ENCODE results near the gene UBA52. TPM values are rescaled to one million over a fixed set of nuclear protein-coding genes. Genes with fewer than 3 reads are reported as not detected.

The UBA52 gene
- total and polyA plus RNA-seq, 2 of the 13 experiments (the other 11 are each of a cell fraction or from before 2014, with no cell fraction given), result 959 to 1,782 TPM

DNA sequence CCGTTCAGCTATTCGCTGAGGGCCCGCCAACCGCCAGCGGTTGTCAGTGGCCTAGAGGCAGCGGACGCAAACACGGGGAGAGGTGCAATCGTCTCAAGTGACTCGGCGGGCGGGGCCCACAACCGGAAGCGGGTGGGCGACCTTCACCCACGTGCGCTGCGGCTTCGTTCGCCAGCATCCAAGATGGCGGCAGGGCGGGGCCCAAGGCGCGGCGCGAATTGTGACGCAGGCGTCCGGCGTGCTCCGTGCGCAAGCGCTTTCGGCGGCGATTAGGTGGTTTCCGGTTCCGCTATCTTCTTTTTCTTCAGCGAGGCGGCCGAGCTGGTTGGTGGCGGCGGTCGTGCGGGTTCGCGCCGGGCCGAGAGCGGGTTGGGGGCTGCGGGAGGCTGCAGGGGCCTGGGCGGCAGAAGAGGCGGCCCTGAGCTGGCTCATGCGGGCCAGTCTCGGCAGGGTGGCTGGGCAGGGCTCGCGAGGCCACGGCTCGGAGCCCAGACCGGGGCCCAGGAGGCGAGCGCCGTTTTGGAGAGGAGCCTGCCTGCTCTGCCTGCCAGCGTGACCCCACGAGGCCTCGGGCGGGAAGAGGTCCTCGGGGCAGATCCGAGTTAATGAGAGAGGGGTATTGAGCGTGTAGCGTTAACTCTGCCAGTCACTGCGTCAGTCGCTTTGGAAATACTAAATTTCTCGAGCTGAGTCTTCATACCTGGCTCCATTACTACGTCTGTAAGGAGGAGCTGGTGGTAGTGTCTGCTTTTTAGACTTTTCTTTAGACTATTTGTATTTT is at the start of gene UBA52 (continued):
- 0 out of 2 replicates have a peak, but pooled peaks have one; percentile 45 for TF ChIP-seq ZSCAN5A (CRISPR knock-in tag; IDR thresholded peaks at IDR 0.05; ENCODE audit: borderline replicate concordance)
- TF ChIP-seq MAX (IDR thresholded peaks at IDR 0.05), result peak; percentile 100
- peak; percentile 1; the same call in 1 of the 2 replicates for TF ChIP-seq ZNF232 (CRISPR knock-in tag; IDR thresholded peaks at IDR 0.05; ENCODE audit: borderline replicate concordance)
- TF ChIP-seq SIX4 (CRISPR knock-in tag; IDR thresholded peaks at IDR 0.05), result peak; percentile 95
- peak; percentile 78; the same call in 1 of the 2 replicates for TF ChIP-seq ZNF343 (CRISPR knock-in tag; IDR thresholded peaks at IDR 0.05)
- TF ChIP-seq LRRFIP1 (CRISPR knock-in tag; conservative IDR thresholded peaks at IDR 0.05), result no peak
- no peak; the same call in none of the 2 replicates for TF ChIP-seq ZNF263 (CRISPR knock-in tag; IDR thresholded peaks at IDR 0.05)
- no peak; the same call in 1 of the 2 replicates for TF ChIP-seq ZNF281 (CRISPR knock-in tag; IDR thresholded peaks at IDR 0.05; ENCODE audit: borderline replicate concordance)
- no peak for TF ChIP-seq ZNF354B (CRISPR knock-in tag; IDR thresholded peaks at IDR 0.05)
- no peak; the same call in 1 of the 2 replicates for TF ChIP-seq ZFP36L1 (CRISPR knock-in tag; IDR thresholded peaks at IDR 0.05)
- TF ChIP-seq SKI (IDR thresholded peaks at IDR 0.05; ENCODE audit: partially characterized antibody), result no peak
- TF ChIP-seq ZBTB8A (CRISPR knock-in tag; IDR thresholded peaks at IDR 0.05; ENCODE audit: borderline replicate concordance, low read depth), result no peak
- TF ChIP-seq EED (CRISPR knock-in tag; IDR thresholded peaks at IDR 0.05), result peak; percentile 86; the same call in 1 of the 2 replicates
- peak in 1 of 2 experiments; percentile 98; a peak in 2 of 4 replicates for TF ChIP-seq KLF16 (CRISPR knock-in tag; IDR thresholded peaks at IDR 0.05)
- no peak for TF ChIP-seq ZNF260 (CRISPR knock-in tag; IDR thresholded peaks at IDR 0.05; ENCODE audit: borderline replicate concordance, low read depth)
- TF ChIP-seq PHB2 (IDR thresholded peaks at IDR 0.05; ENCODE audit: partially characterized antibody), result no peak
- TF ChIP-seq ZSCAN29 (CRISPR knock-in tag; conservative IDR thresholded peaks at IDR 0.05), result peak; percentile 49; the same call in 1 of the 2 replicates
- TF ChIP-seq GPBP1L1 (CRISPR knock-in tag; IDR thresholded peaks at IDR 0.05), result no peak
- no peak for TF ChIP-seq NPAS2 (CRISPR knock-in tag; IDR thresholded peaks at IDR 0.05; ENCODE audit: borderline replicate concordance)
- no peak for TF ChIP-seq GPN1 (CRISPR knock-in tag; IDR thresholded peaks at IDR 0.05; ENCODE audit: borderline replicate concordance)
- TF ChIP-seq ZNF34 (CRISPR knock-in tag; IDR thresholded peaks at IDR 0.05; ENCODE audit: borderline replicate concordance), result peak; percentile 77; the same call in 1 of the 2 replicates
